Measurements from ENCODE around the gene TEAD4.
A peak's percentile ranks its signal among the peaks of the same experiment; 100 is the strongest.

Gene TEAD4

GRCh38 chr12:3048540-3048939 is 89.3 kb downstream of the TEAD4 start:
- H3K4me3 ChIP-seq (ENCODE audit: low read depth, low read length): no peak overlapping the region
- no peak for TF ChIP-seq CTCF (conservative IDR thresholded peaks at IDR 0.05; ENCODE audit: low read depth, low read length)
- no peak for DNase-seq (ENCODE audit: low read depth)

- no peak overlapping the region for H3K4me3 ChIP-seq (ENCODE audit: low read depth, low read length)
- no peak for DNase-seq (ENCODE audit: low read depth)
- no peak for TF ChIP-seq CTCF (conservative IDR thresholded peaks at IDR 0.05; ENCODE audit: low read depth, low read length)
These were observed 90.0 kb downstream of the TEAD4 start for GRCh38 chr12:3049176-3049575.

- no peak for TF ChIP-seq CTCF (conservative IDR thresholded peaks at IDR 0.05; ENCODE audit: low read depth, low read length)
- DNase-seq (ENCODE audit: low read depth): no peak
- H3K4me3 ChIP-seq (ENCODE audit: low read depth, low read length): no peak overlapping the region
These were observed 90.5 kb downstream of the TEAD4 start for GRCh38 chr12:3049611-3050249.

GRCh38 chr12:3054374-3054773 is 95.2 kb downstream of the TEAD4 start:
- H3K4me3 ChIP-seq (ENCODE audit: low read depth, low read length): no peak overlapping the region
- no peak for DNase-seq (ENCODE audit: low read depth)
- no peak for TF ChIP-seq CTCF (conservative IDR thresholded peaks at IDR 0.05; ENCODE audit: low read depth, low read length)

GRCh38 chr12:3055026-3055703 is 96.0 kb downstream of the TEAD4 start:
- peak; percentile 61 for DNase-seq (ENCODE audit: low read depth)
- TF ChIP-seq CTCF (conservative IDR thresholded peaks at IDR 0.05; ENCODE audit: low read depth, low read length): no peak
- no peak overlapping the region for H3K4me3 ChIP-seq (ENCODE audit: low read depth, low read length)

GRCh38 chr12:3055704-3056467 is 96.7 kb downstream of the TEAD4 start:
- TF ChIP-seq CTCF (conservative IDR thresholded peaks at IDR 0.05; ENCODE audit: low read depth, low read length): no peak
- no peak for DNase-seq (ENCODE audit: low read depth)
- H3K4me3 ChIP-seq (ENCODE audit: low read depth, low read length): no peak overlapping the region

All from choroid plexus epithelial cell (primary cell).